Hypothalamus (tissue), 51 donors: ENCODE measurements around the gene KRTAP19-5.
"Not testable (repeated sequence)": the region's sequence is repeated elsewhere in the genome, so short reads cannot be mapped to it uniquely, and the experiment has no call there.

Source experiments
- DNase-seq, 51 donors: peaks; one replicate each; lab custom pipeline; 2025; lab: John Stamatoyannopoulos, UW

KRTAP19-5 gene

GRCh38 chr21:30502041-30502440 is at the start of gene KRTAP19-5:
KRTAP19-5 (minus strand) TSS chr21:30502141; CDS start chr21:30502090, 51 bp downstream.
- no peak for DNase-seq

GRCh38 chr21:30541764-30542163 is 39.8 kb upstream of the KRTAP19-5 start, which contains the start of gene KRTAP19-6:
KRTAP19-6 (minus strand) TSS chr21:30541864; CDS start chr21:30541833, 31 bp downstream.
- DNase-seq = no peak

- DNase-seq = no peak
Measured at GRCh38 chr21:30518876-30519275, 16.9 kb upstream of the KRTAP19-5 start.

- no peak for DNase-seq
Measured at GRCh38 chr21:30515681-30516080, 13.7 kb upstream of the KRTAP19-5 start.

- not testable (repeated sequence) for DNase-seq
Measured at GRCh38 chr21:30505621-30506205, 3.8 kb upstream of the KRTAP19-5 start.

DNA sequence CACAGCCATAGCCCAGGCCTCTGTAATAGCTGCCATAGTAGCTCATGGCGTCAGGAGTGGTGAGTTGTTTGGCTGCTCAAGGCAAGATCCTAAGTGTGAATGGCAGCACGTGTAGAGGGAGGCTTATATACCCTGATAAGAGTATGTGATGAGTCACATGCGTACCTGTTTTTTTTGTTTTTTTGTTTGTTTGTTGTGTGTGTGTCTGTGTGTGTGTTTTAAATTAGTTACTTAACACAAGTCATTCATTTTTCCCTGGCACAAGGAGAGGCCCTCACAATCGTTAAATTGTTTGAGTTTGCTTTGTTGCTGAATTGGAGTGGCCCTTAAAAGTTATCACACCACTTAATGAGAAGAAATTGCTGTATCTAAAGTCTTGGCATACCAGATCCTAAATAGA is 4.9 kb downstream of the KRTAP19-5 start, which contains the start of gene KRTAP19-4:
TSS of gene KRTAP19-4 (minus strand) at position 101 of the 400 bp plus-strand sequence. CDS start at position 46, 55 bp downstream.
- no peak for DNase-seq

- no peak for DNase-seq
Measured at GRCh38 chr21:30491963-30492428, 9.9 kb downstream of the KRTAP19-5 start, which contains the start of gene KRTAP19-3. KRTAP19-3 (minus strand) TSS chr21:30492013; CDS start chr21:30491957, 56 bp downstream.

DNA sequence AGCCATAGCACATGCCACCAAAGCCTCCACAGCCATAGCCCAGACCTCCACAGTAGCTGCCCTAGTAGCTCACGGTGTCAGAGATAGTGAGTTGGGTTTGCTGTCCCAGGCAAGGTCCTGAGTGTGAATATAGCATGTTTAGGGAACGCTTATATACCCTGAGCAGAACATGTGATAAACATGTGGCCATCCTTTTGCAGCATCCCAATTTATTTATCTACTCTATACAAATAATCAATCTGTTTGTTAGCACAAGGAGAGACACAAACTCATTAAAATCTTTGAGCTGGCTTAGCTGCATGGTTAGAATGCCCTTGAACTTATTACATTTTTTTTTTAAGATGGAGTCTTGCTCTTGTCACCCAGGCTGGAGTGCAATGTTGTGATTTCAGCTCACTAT is 14.6 kb downstream of the KRTAP19-5 start, which contains the start of gene KRTAP19-2:
TSS of gene KRTAP19-2 (minus strand) at position 101 of the 400 bp plus-strand sequence. CDS start at position 13, 88 bp downstream.
- DNase-seq = no peak

DNA sequence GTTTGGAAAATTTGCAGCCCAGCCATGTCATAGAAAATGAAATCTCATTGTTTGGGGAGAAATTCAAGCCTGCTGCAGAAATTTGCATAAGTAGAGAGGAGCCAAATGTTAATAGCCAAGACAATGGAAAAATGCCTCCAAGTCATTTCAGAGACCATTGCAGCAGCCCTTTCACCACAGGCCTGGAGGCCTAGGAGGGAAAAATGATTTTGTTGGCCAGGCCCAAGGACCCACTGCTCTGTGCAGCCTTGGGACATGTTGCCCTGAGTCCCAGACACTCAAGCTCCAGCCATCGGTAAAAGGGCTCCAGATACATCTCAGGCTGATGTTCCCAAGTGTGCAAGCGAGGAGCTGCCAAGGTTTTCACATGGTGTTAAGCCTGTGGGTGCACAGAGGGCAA is 15.8 kb downstream of the KRTAP19-5 start:
- no peak for DNase-seq

DNA sequence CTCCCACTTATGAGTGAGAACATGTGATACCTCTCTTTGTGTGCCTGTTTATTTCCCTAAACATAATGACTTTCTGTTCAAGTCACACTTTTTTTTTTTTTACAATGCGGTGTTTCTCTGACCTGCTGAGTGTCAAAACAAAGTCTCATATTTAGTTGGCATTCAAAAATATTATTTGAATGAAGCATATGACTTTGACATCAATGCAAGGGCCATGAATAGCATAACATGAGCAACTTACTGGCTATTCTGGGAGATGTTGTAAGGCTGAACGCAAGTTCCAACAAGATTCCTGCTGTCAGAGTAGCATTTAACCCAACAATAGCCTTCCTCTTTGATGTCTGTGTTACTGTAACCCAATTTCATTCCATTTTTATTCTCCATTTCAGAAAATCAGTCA is 19.8 kb downstream of the KRTAP19-5 start:
- no peak for DNase-seq

GRCh38 chr21:30480145-30480544 is 21.8 kb downstream of the KRTAP19-5 start, which contains the start of gene KRTAP19-1:
KRTAP19-1 (minus strand) TSS chr21:30480367; CDS start chr21:30480317, 50 bp downstream.
- no peak for DNase-seq

DNA sequence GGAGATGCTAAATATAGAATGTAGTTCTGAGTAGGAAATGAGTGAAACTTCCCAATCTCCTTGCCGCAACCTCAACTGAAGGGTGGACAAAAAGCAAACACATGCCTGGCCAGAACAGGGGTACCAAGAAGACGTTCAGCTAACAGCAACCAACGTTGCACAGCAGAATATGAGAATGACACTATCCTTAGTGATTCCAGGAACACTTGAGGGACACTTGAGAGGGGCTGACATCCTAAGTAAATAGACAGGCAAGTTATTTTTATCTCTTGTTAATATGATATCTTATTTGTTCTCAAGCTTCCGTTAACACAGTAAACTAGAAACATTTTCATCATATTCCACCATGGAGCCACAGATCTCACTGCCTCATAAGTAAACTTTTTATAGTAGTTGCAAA is 22.7 kb downstream of the KRTAP19-5 start:
- no peak for DNase-seq

DNA sequence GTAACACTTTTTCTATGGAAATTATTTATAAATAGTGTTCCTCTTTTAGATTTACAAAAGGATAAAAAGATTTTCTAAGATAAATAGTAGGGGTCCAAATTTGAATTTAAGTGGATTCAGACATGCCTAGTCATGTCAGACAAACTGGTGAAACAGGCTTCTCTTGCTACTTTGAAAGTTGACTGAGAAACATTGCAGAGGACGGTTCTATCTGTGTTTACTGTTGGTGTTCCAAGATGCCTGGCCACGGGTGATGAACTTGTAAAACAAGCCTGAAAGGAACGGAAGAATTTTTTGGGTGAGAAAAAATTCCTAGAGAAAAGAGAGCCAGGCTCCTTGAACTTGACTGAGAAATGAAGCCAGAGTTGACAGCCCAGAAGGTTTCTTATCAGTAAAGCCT is 23.9 kb downstream of the KRTAP19-5 start:
- DNase-seq = no peak

DNA sequence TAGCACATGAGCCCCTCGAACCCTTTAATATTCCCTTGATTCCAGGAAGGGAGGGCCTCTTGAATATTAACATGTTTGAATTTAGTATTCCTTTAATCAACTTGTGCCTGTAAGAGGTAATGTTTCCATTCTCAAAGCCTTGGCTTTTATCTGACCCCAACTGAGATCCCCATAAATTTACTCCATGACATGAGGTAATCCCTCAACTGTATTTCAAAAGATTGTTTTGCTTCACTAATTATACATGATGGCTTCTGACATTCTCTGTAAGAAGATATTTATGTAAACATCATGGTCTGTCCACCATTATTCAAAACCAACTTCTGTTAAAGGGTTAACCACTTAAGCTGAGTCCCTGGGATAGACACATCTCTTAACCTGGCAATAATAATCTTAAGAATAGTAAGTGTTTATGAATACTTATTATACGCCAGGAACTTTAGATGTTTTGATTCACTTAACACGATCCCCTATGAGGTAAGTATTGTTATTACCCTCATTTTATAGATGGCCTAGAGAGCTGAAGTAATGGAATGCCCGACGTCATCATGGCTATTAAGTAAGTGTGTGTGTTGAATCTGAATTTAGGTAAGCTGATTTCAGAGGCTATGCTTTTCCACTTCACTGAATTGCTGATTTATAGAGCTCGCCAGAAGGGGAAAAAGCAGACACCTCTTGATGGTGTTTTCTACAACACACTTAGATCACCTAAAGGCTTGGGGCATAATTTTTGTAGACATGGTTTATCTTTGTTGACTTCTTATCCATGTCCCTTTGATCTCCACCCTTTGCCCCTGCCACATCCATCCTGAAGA is 32.8 kb downstream of the KRTAP19-5 start:
- no peak for DNase-seq

DNA sequence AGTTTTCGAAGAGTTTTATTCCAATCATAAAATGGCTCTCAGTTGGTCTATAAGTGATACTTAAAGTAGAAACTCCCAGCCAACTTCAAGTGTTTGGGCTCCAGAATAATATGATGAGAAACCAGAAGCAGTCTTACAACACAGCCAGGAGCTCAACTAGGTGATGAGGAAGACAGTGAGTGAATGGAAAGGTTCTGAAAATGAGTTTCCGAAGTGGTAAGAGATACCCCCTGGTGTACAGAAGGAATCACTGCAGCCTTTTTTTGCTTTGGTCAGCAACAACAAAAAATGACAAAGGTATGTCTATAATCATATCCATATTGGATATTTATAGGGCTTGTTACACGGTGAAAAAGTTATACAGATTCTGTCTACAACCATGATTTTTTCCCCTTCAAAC is 38.2 kb downstream of the KRTAP19-5 start:
- DNase-seq = no peak
